PC-9 (cell line): ENCODE results near the gene ERP29. TPM values are rescaled to one million over a fixed set of nuclear protein-coding genes. Genes with fewer than 3 reads are reported as not detected.
"Not testable (repeated sequence)": the region's sequence is repeated elsewhere in the genome, so short reads cannot be mapped to it uniquely, and the experiment has no call there.

Experiments used
- BruUV-seq: library from RNA; stranded (reverse); fragments of 400-500 nt; replicated peaks from 2 replicates; lab custom pipeline; 2021; lab: Mats Ljungman, UMichigan
- CTCF ChIA-PET: fragments of 300-600 bp; sonication (Branson Sonifier 250); formaldehyde crosslinking; loops from one replicate; lab custom pipeline; 2022; ENCODE audit warnings: antibody characterized with exemption; lab: Charles Lee
- POLR2A ChIA-PET: fragments of 300-600 bp; sonication (Branson Sonifier 250); formaldehyde crosslinking; loops from one replicate; lab custom pipeline; 2022; ENCODE audit warnings: antibody characterized with exemption; ENCODE audit not compliant: unreplicated experiment; lab: Charles Lee
- DNase-seq, 2 experiments: peaks; one replicate each; pipeline versions ENCODE4 v3.0.0 to v3.0.0-alpha.2; 2015 to 2022; ENCODE audit warnings: mixed read lengths in 1 of 2
- H2AFZ ChIP-seq: fragments of 200-600 bp; sonication (generic); 2 replicates; pipeline ENCODE4 v1.8.1; 2017; ENCODE audit warnings: antibody characterized with exemption
- H3F3A ChIP-seq: fragments of 200-600 bp; sonication (generic); 2 replicates; pipeline ENCODE4 v1.8.1; 2017; ENCODE audit warnings: antibody characterized with exemption, mild to moderate bottlenecking, low read depth; ENCODE audit not compliant: insufficient read depth
- H3K27ac ChIP-seq: fragments of 200-600 bp; sonication (generic); 2 replicates; pipeline ENCODE4 v1.6.1; 2016; ENCODE audit warnings: mixed run types
- H3K27me3 ChIP-seq: fragments of 200-600 bp; sonication (generic); 2 replicates; pipeline ENCODE4 v1.6.1; 2016; ENCODE audit warnings: low read depth, mixed run types; ENCODE audit not compliant: insufficient read depth
- H3K36me3 ChIP-seq: fragments of 200-600 bp; sonication (generic); 2 replicates; pipeline ENCODE4 v1.6.1; 2016; ENCODE audit warnings: low read depth, mixed run types
- H3K4me1 ChIP-seq: fragments of 200-600 bp; sonication (generic); replicated peaks from 2 replicates; pipeline ENCODE4 v1.6.1; 2016; ENCODE audit warnings: mixed run types; ENCODE audit not compliant: insufficient read depth
- H3K4me2 ChIP-seq: fragments of 200-600 bp; sonication (generic); 2 replicates; pipeline ENCODE4 v1.6.1; 2017; ENCODE audit warnings: mixed run types
- H3K4me3 ChIP-seq: fragments of 200-600 bp; sonication (generic); 2 replicates; pipeline ENCODE4 v1.6.1; 2016; ENCODE audit warnings: mixed run types
- H3K79me2 ChIP-seq: fragments of 200-600 bp; sonication (generic); 2 replicates; pipeline ENCODE4 v1.6.1; 2017; ENCODE audit warnings: low read depth, mixed run types
- H3K9me2 ChIP-seq: fragments of 200-600 bp; sonication (generic); 2 replicates; pipeline ENCODE4 v1.8.1; 2017; ENCODE audit warnings: mild to moderate bottlenecking; ENCODE audit not compliant: insufficient read depth
- H3K9me3 ChIP-seq: fragments of 200-600 bp; sonication (generic); 2 replicates; pipeline ENCODE4 v1.8.1; 2016; ENCODE audit warnings: low read depth; ENCODE audit not compliant: insufficient read depth
- H4K20me1 ChIP-seq: fragments of 200-600 bp; sonication (generic); 2 replicates; pipeline ENCODE4 v1.8.1; 2017; ENCODE audit not compliant: insufficient read depth
- CTCF ChIP-seq: fragments of 200-600 bp; sonication (generic); conservative IDR thresholded peaks from 2 replicates; pipeline ENCODE4 v1.6.1; 2017; ENCODE audit warnings: mixed run types, antibody characterized with exemption, mild to moderate bottlenecking, moderate library complexity
- EZH2 ChIP-seq: fragments of 200-600 bp; sonication (generic); IDR thresholded peaks from 2 replicates; pipeline ENCODE4 v1.8.0; 2017; ENCODE audit warnings: antibody characterized with exemption, low read depth
- intact Hi-C: fragments of 100-400 bp; cut with micrococcal nuclease; formaldehyde crosslinking; loops from one replicate; pipeline ENCODE4 v1.10.0; 2022; ENCODE audit not compliant: unreplicated experiment
- total RNA-seq: library from RNA; stranded (reverse); gene quantifications from 2 replicates; pipeline ENCODE4 v1.2.3, GENCODE V29; 2021

The ERP29 gene
- total RNA-seq, 1 experiment from 2014 or later: 131 TPM

GRCh38 chr12:111995782-111996480 lies 17.3 kb upstream of the ERP29 start:
- Histone ChIP-seq H3K27me3 (no peaks in the 10 kb centered on the region), H3K4me2 (no peak overlapping the region), H3F3A (peaks cover 11% of the 10 kb centered on the region), H4K20me1 (no peaks in the 10 kb centered on the region), H3K27ac (no peak overlapping the region), H3K4me3 (no peak overlapping the region), H3K4me1 (peaks cover 21% of the 10 kb centered on the region), H3K36me3 (no peaks in the 10 kb centered on the region), H2AFZ (no peak overlapping the region), H3K79me2 (no peaks in the 10 kb centered on the region), H3K9me2 (no peaks in the 10 kb centered on the region), H3K9me3 (no peaks in the 10 kb centered on the region)
- no TSS peak for BruUV-seq
- intact Hi-C loops: no loop called here
- ChIA-PET POLR2A (no interaction called here), CTCF (interaction anchor here (0.7 kb wide), 1 partner anchor 44 kb away, joined by 3 read pairs; no protein-coding TSS in a partner anchor)
- TF ChIP-seq CTCF: no peak
- no peak for TF ChIP-seq EZH2
- no peak for DNase-seq

DNA sequence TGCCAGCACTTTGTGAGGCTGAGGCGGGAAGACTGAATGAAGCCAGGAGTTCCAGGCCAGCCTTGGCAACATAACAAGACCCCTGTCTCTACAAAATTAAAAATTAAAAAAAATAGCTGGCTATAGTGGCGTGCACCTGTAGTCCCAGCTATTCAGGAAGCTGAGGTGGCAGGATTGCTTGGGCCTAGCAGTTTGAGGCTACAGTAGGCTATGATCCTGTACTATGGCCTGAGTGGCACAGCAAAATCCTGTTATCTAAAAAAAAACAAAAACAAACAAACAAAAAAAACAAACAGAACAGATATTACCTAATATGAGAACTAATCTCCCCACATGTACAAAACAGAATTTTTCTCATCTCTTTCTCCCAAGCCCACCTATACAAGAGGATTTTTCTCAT lies 15.9 kb upstream of the ERP29 start:
- TF ChIP-seq EZH2 (no peak), CTCF (no peak)

GRCh38 chr12:111998015-111998414 lies 15.2 kb upstream of the ERP29 start:
- H4K20me1 ChIP-seq: no peaks in the 10 kb centered on the region

More for the DNA sequence above, 15.9 kb upstream of the ERP29 start:
- peaks cover 11% of the 10 kb centered on the region for H3F3A ChIP-seq
- DNase-seq: no peak
- H3K36me3 ChIP-seq: no peaks in the 10 kb centered on the region
- intact Hi-C loops: no loop called here
- POLR2A ChIA-PET: no interaction called here
- no peak overlapping the region for H3K27ac ChIP-seq
- no TSS peak for BruUV-seq
- CTCF ChIA-PET: no interaction called here
- H4K20me1 ChIP-seq: no peaks in the 10 kb centered on the region
- H2AFZ ChIP-seq: no peak overlapping the region
- H3K9me2 ChIP-seq: no peaks in the 10 kb centered on the region
- no peak overlapping the region for H3K4me3 ChIP-seq
- no peaks in the 10 kb centered on the region for H3K79me2 ChIP-seq
- peaks cover 21% of the 10 kb centered on the region for H3K4me1 ChIP-seq
- no peaks in the 10 kb centered on the region for H3K9me3 ChIP-seq
- H3K4me2 ChIP-seq: no peak overlapping the region
- no peaks in the 10 kb centered on the region for H3K27me3 ChIP-seq

DNA sequence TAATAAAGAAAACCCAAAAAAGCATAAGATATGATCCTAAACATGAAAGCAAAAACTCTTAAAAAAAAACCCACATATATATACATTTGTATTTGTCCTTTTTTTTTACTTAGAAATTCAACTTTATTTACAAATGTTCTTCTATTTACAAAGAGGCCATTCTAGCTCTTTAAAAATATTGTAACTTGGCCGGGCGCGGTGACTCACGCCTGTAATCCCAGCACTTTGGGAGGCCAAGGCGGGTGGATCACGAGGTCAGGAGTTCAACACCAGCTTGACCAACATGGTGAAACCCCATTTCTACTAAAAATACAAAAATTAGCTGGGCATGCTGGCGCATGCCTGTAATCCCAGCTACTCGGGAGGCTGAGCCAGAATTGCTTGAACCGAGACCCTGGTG lies 14.1 kb upstream of the ERP29 start:
- H3K4me1 ChIP-seq: peaks cover 14% of the 10 kb centered on the region
- H3K4me3 ChIP-seq, POLR2A ChIA-PET, H3K9me2 ChIP-seq, H3K79me2 ChIP-seq, DNase-seq, H4K20me1 ChIP-seq, H3K4me2 ChIP-seq, H3K9me3 ChIP-seq, H2AFZ ChIP-seq, CTCF ChIA-PET, intact Hi-C loops, BruUV-seq, H3K27me3 ChIP-seq, H3K36me3 ChIP-seq, H3K27ac ChIP-seq: not testable (repeated sequence)
- peaks cover 11% of the 10 kb centered on the region for H3F3A ChIP-seq

More at GRCh38 chr12:111998015-111998414, 15.2 kb upstream of the ERP29 start:
- Histone ChIP-seq H2AFZ (no peak overlapping the region), H3K4me2 (no peak overlapping the region), H3K4me3 (no peak overlapping the region), H3K36me3 (no peaks in the 10 kb centered on the region), H3K9me3 (no peaks in the 10 kb centered on the region), H3K27ac (no peak overlapping the region), H3K27me3 (no peaks in the 10 kb centered on the region), H3K79me2 (no peaks in the 10 kb centered on the region), H3K4me1 (peaks cover 21% of the 10 kb centered on the region), H3K9me2 (no peaks in the 10 kb centered on the region), H3F3A (peaks cover 11% of the 10 kb centered on the region)
- POLR2A ChIA-PET: no interaction called here
- BruUV-seq: no TSS peak
- no peak for TF ChIP-seq EZH2
- no peak for TF ChIP-seq CTCF
- CTCF ChIA-PET: no interaction called here
- intact Hi-C loops: no loop called here
- DNase-seq: no peak
